SH-SY5Y (cell line): ENCODE measurements around the gene CNIH1.

ENCODE experiments used
- GATA2 ChIP-seq: IDR thresholded peaks from 2 replicates; pipeline ENCODE4 v1.6.1; 2011; ENCODE audit warnings: mild to moderate bottlenecking, low read depth, low read length
- GATA3 ChIP-seq: IDR thresholded peaks from 2 replicates; pipeline ENCODE4 v1.6.1; 2011; ENCODE audit warnings: low read depth, mild to moderate bottlenecking, low read length, moderate library complexity

DNA sequence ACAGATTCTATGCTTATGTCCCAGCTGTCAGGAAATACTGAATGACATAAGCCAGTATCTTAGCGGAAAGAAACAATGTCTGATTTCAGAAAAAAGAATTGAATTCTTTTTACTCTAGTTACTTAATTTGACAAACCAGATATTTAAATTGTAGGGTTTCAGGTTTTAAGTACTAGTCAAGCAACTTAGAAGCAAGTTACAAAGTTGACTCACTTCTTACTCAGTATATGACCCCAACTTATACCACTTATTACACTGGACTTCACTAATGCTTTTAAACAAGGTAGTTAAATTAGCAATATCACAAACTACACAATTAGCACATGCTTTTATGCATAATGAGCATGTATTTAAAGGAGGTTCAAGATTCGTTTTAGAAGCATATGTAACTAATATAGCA lies 40.5 kb upstream of the CNIH1 start:
- no peak for TF ChIP-seq GATA3
- TF ChIP-seq GATA2, result no peak
